WTC11 (cell line): ENCODE data around the gene ARHGAP8.

Source experiments
- CTCF ChIP-seq: fragments of 200-600 bp; IDR thresholded peaks from 2 replicates; pipeline ENCODE4 v1.8.0; 2022; ENCODE audit warnings: antibody characterized with exemption
- E2F4 ChIP-seq: sonication (generic); formaldehyde crosslinking; IDR thresholded peaks from 2 replicates; pipeline ENCODE4 v1.8.1; 2022; ENCODE audit warnings: low read depth, mild to moderate bottlenecking, moderate library complexity, missing genetic modification reagents, borderline replicate concordance

- no peak for TF ChIP-seq CTCF
- TF ChIP-seq E2F4 = no peak
Measured at GRCh38 chr22:44718418-44718817, 34.0 kb upstream of the ARHGAP8 start.
